Thymus (tissue), 11 donors: ENCODE measurements around the gene ASIP. TPM values are rescaled to one million over a fixed set of nuclear protein-coding genes. Genes with fewer than 3 reads are reported as not detected.

ENCODE experiments used
- DNase-seq, 9 donors: peaks; one replicate each; pipeline ENCODE4 v3.0.0-alpha.2; 2013; ENCODE audit warnings: low spot score in 9 of 9, low read depth in 6 of 9, missing footprints in 1 of 9
- H3K27ac ChIP-seq, 2 donors: one replicate each; pipeline ENCODE4 v1.5.1; 2013; ENCODE audit warnings: control low read depth in 1 of 2, low read depth in 1 of 2, low read length in 1 of 2, mild to moderate bottlenecking in 1 of 2, moderate library complexity in 1 of 2
- H3K27me3 ChIP-seq, 2 donors: one replicate each; pipeline ENCODE4 v1.5.1; 2013; ENCODE audit warnings: low read length in 1 of 2; ENCODE audit not compliant: control insufficient read depth in 2 of 2, insufficient read depth in 1 of 2
- H3K36me3 ChIP-seq, 2 donors: one replicate each; pipeline ENCODE4 v1.5.1; 2013; ENCODE audit warnings: low read length in 1 of 2, mild to moderate bottlenecking in 1 of 2, moderate library complexity in 1 of 2; ENCODE audit not compliant: control insufficient read depth in 2 of 2, insufficient read depth in 2 of 2
- H3K4me1 ChIP-seq, 2 donors: one replicate each; pipeline ENCODE4 v1.5.1; 2013; ENCODE audit warnings: low read length in 2 of 2; ENCODE audit not compliant: control insufficient read depth in 2 of 2, insufficient read depth in 2 of 2
- H3K4me3 ChIP-seq, 2 donors: one replicate each; pipeline ENCODE4 v1.5.1; 2013; ENCODE audit warnings: low read length in 2 of 2, control low read depth in 1 of 2, mild to moderate bottlenecking in 1 of 2
- H3K9me3 ChIP-seq, 2 donors: one replicate each; pipeline ENCODE4 v1.5.1; 2013; ENCODE audit warnings: low read length in 1 of 2, mild to moderate bottlenecking in 1 of 2; ENCODE audit not compliant: control insufficient read depth in 2 of 2, insufficient read depth in 1 of 2
- WGBS: extraction: QIAGEN DNeasy Blood & Tissue Kit; methylation state at CpG from one replicate; pipeline ENCODE4 v1.1.7; 2013; 5-methylcytosine and 5-hydroxymethylcytosine counted together
- polyA plus RNA-seq: library from polyadenylated mRNA; stranded (reverse); fragments of 200-250 nt; gene quantifications from one replicate; pipeline ENCODE4 v1.2.3, GENCODE V29; 2013
- total RNA-seq: library from RNA; stranded (reverse); fragments of 120-200 nt; gene quantifications from one replicate; pipeline ENCODE4 v1.2.4, GENCODE V29; 2013
- donor health status: healthy.

The ASIP gene
- total and polyA plus RNA-seq, 2 donors, result 0.09 to 1.8 TPM

DNA sequence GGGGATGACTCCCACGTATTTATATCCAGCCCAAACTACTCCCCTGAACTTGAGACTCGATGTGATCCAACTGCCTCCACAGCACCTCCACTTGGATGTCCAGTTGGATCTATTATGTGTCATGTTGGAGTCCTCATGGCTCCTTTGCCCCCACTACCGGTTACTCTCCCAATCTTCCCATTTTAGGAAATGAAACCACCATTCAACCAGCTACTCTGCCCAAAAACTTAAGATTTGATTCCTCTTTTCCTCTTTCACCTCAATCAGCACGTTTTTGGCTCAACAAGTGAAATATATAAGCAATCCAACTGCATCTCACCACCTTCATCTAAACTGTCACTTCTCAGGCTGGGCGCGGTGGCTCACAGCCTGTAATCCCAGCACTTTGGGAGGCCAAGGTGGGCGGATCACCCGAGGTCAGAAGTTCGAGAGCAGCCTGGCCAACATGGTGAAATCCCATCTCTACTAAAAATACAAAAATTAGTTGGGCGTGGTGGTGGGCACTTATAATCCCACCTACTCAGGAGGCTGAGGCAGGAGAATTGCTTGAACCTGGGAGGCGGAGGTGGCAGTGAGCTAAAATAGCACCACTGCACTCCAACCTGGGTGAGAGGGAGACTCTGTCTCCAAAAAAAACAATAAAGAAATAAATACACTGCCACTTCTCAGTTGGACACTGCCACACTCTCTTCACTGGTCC, 58.5 kb downstream of the ASIP start:
- Histone ChIP-seq H3K4me1 (peaks cover 0 to 27% of the 10 kb centered on the region in 2 donors), H3K36me3 (peaks cover 3% of the 10 kb centered on the region in 2 donors), H3K27me3 (no peaks in the 10 kb centered on the region), H3K27ac (no peak overlapping the region), H3K4me3 (no peak overlapping the region), H3K9me3 (no peaks in the 10 kb centered on the region)
- 88% methylated on average over 11 of the region's 11 CpGs for WGBS
- no peak for DNase-seq

- Histone ChIP-seq H3K27me3 (no peaks in the 10 kb centered on the region), H3K4me3 (no peak overlapping the region), H3K27ac (no peak overlapping the region), H3K4me1 (peaks cover 0 to 27% of the 10 kb centered on the region in 2 donors), H3K9me3 (no peaks in the 10 kb centered on the region), H3K36me3 (peaks cover 0 to 3% of the 10 kb centered on the region in 2 donors)
- no peak for DNase-seq
- 95% methylated on average over 3 of the region's 3 CpGs for WGBS
Measured at GRCh38 chr20:34300256-34300806, 59.1 kb downstream of the ASIP start.

- no peaks in the 10 kb centered on the region for H3K27me3 ChIP-seq
- no peak overlapping the region for H3K27ac ChIP-seq
- peaks cover 0 to 3% of the 10 kb centered on the region in 2 donors for H3K36me3 ChIP-seq
- H3K4me1 ChIP-seq, result peaks cover 0 to 27% of the 10 kb centered on the region in 2 donors
- DNase-seq, result no peak
- 80% methylated on average over 7 of the region's 7 CpGs for WGBS
- H3K9me3 ChIP-seq, result no peaks in the 10 kb centered on the region
- H3K4me3 ChIP-seq, result no peak overlapping the region
Measured at GRCh38 chr20:34300809-34301586, 59.8 kb downstream of the ASIP start.

GRCh38 chr20:34301587-34302311, 60.5 kb downstream of the ASIP start:
- H3K27me3 ChIP-seq, result no peaks in the 10 kb centered on the region
- peaks cover 0 to 27% of the 10 kb centered on the region in 2 donors for H3K4me1 ChIP-seq
- H3K27ac ChIP-seq, result no peak overlapping the region
- H3K36me3 ChIP-seq, result peaks cover 0 to 3% of the 10 kb centered on the region in 2 donors
- no peaks in the 10 kb centered on the region for H3K9me3 ChIP-seq
- WGBS, result 95% methylated on average over 17 of the region's 17 CpGs
- no peak for DNase-seq
- peak overlapping the region in 1 of 2 donors; percentile 74 for H3K4me3 ChIP-seq

GRCh38 chr20:34302312-34302722, 61.1 kb downstream of the ASIP start:
- peak overlapping the region; percentile 74 to 95 for H3K4me3 ChIP-seq
- H3K9me3 ChIP-seq, result no peaks in the 10 kb centered on the region
- WGBS, result 39% methylated on average over 9 of the region's 9 CpGs
- H3K4me1 ChIP-seq, result peaks cover 0 to 27% of the 10 kb centered on the region in 2 donors
- H3K27ac ChIP-seq, result peak overlapping the region in 1 of 2 donors; percentile 14
- no peaks in the 10 kb centered on the region for H3K27me3 ChIP-seq
- peaks cover 0 to 3% of the 10 kb centered on the region in 2 donors for H3K36me3 ChIP-seq
- peak in 1 of 9 donors; percentile 13 for DNase-seq

DNA sequence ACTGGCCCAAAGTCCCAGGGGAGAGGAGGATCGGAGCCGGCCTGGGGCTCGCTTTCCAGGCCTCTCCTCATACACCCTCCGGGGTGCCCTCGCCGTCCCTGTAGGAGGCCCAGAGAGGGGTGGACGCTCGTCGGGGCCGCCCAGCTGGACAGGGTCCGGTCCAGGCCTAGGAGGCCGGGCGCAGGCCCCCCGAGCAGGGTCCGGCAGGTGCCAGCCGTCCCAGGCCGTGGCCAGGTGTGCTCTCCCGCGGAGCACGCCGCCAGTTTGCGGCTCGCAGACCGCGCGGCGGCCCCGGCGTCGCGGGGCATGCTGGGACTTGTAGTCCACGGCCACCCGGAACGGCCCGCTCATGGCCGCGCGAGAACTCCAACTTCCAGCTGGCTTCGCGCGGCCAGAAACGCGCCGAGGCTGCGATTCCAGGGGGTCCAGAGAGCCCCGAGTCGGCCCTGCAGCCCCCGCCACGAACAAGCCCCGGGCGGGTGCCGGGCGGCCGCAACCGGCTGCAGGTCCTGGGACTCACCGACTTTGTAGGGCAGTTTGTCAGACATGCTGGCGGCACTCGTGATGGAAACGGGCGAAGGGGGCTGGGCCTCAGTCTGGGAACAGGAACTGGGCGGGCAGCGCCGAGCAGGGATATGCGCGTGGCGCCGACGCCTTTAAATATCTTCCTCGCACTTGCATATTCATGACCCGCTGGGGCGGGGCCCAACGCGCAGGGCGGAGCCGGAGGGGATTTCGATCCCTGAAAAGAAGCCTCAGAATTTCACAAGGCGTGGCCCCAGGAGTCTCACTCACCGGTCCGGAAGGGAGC, 61.7 kb downstream of the ASIP start, which contains the start of gene AHCY:
TSS of gene AHCY (minus strand) at position 633 of the 811 bp plus-strand sequence. CDS start at position 548, 85 bp downstream.
- Histone ChIP-seq H3K27ac (peak within 1 kb of the TSS; percentile 88 to 92), H3K36me3 (peaks cover 0 to 3% of the 10 kb centered on the region in 2 donors), H3K27me3 (no peaks in the 10 kb centered on the region), H3K4me3 (peak within 1 kb of the TSS; percentile 74 to 95), H3K9me3 (no peaks in the 10 kb centered on the region), H3K4me1 (peaks cover 0 to 27% of the 10 kb centered on the region in 2 donors)
- under 1% methylated on average over 79 of the region's 79 CpGs for WGBS
- DNase-seq, result peak; percentile 86 to 96 (median 91)

DNA sequence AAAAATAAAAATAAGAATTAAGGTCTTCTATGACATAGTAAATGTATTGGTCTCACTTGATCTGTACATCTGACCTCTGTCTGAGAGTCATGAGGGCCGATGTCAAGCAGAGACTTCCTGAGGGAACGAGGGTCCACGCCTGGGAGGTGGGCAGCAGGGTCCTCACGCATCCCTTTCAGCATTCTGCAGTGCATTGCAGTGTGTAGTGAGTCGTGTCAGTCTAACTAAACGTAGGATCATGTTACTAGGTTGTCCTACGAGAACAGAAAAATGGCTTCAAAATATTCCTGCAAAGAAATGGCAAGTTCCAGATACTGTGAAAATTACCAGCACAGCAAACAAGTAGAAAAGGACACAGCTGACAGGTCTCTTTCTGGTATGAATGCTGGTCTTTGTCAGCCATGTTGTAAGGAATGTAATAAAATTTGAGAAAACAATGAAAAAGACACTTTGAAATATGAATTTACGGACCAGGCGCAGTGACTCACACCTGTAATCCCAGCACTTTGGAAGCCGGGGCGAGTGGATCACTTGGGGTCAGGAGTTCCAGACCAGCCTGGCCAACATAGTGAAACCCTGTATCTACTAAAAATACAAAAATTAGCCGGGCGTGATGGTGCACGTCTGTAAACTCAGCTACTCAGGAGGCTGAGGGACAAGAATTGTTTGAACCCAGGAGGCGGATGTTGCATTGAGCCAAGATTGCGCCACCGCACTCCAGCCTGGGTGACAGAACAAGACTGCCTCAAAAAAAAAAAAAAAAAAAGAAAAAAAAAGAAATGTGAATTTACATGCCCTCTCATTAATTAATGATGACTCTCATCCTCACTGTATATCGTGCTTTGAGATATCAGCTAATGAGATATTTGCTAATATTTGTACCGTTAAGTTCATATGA, 64.4 kb downstream of the ASIP start:
- Histone ChIP-seq H3K4me1 (peaks cover 0 to 24% of the 10 kb centered on the region in 2 donors), H3K9me3 (no peaks in the 10 kb centered on the region), H3K27me3 (peaks cover 3 to 14% of the 10 kb centered on the region in 2 donors), H3K4me3 (no peak overlapping the region), H3K27ac (no peak overlapping the region), H3K36me3 (no peaks in the 10 kb centered on the region)
- DNase-seq, result no peak
- 94% methylated on average over 19 of the region's 19 CpGs for WGBS
